HG02588 (cell line): ENCODE data around the gene CTTNBP2NL.
"Not testable (repeated sequence)": the region's sequence is repeated elsewhere in the genome, so short reads cannot be mapped to it uniquely, and the experiment has no call there.

ENCODE experiments used
- ATAC-seq: cut with Tn5 transposase; IDR thresholded peaks from one replicate; pipeline ENCODE4 v1.9.1; 2021; ENCODE audit warnings: mild to moderate bottlenecking, moderate library complexity; ENCODE audit not compliant: unreplicated experiment

The CTTNBP2NL gene

DNA sequence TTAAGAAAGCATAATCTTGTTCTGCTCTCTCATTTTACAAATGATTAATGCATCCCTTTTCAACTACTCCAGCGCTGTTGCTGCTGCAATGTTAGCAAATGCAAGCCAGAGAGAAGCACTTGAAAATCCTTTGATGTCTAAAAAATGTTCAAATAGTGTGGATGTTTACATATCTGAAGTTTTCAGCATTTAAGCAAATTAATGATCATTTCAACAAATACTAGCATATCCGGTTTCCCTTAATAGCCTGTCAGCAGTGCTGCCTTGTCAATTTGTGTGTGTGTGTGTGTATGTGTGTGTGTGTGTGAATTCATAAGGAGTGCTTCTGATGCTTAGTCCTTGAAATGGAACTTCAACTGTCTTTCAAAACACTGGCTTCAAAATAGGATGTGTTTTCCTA is 64.6 kb downstream of the CTTNBP2NL start:
- ATAC-seq, result no peak

DNA sequence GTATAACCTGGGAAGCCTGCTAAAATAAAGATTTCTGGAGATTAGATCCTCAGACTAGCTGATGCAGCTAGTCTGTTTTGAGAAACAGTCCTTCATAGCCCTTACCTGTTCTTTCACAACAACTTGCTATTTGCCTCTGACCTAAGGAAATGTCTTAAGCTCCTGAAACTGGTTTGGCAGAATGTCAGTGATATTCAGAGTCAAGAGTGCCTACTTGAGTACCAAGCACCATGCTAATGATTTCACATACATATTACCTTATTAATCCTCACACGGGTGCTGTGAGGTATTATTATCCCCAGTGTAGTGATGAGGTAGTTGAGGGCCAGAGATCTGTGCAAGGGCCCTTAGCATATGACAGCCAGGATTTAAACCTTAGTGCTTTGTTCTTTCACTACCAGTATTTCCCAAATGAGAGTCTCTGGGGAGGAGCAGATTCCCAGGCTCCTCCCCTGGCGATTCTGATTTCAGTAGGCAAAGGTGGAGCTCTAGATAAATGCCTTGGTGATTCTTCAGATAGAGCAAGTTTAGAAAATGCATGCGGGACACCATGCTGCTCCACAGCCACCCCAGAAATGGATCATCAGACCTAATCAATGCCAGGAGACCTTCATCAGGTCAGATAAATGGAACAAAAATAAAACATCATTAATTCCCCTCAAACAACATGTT is 65.3 kb downstream of the CTTNBP2NL start:
- ATAC-seq, result no peak

- no peak for ATAC-seq
These were observed 66.9 kb downstream of the CTTNBP2NL start for GRCh38 chr1:112462953-112463279.

- ATAC-seq, result no peak
These were observed 68.5 kb downstream of the CTTNBP2NL start for GRCh38 chr1:112464501-112464900.

DNA sequence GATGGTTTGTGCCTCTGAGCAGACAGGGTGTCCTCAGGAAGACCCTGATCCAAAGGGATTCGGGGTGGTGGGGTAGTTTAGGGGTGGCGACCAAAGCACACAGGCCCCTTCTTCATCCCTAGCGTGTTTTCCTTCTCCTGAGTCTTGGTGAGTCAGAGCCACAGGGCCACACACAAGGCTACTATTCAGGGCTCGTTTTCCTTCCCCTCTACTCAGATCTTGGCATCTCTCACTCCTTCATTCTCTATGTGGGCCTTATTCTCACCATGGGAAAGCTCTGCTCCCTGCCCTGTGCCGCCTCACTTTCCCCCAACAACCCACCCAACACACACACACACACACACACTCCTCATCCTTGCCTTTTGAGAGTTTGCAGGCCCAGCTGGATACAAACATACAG is 69.1 kb downstream of the CTTNBP2NL start:
- ATAC-seq, result no peak

- peak; percentile 89 for ATAC-seq
These were observed 70.2 kb downstream of the CTTNBP2NL start for GRCh38 chr1:112466078-112466660.

DNA sequence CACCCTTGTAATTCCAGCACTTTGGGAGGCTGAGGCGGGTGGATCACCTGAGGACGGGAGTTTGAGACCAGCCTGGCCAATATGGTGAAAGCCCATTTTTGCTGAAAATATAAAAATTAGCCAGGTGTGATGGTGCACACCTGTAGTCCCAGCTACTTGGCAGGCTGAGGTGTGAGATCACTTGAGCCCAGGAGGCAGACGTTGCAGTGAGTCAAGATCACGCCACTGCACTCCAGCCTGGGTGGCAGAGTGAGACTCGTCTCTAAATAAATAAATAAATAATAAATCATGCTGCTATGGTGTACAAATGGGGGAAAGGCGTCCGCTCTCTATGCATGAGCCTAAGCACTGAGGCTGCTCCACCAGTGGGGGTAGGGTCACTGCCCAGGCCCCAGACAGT is 74.3 kb downstream of the CTTNBP2NL start:
- ATAC-seq, result not testable (repeated sequence)

- ATAC-seq, result no peak
These were observed 75.0 kb downstream of the CTTNBP2NL start for GRCh38 chr1:112470966-112471365.

DNA sequence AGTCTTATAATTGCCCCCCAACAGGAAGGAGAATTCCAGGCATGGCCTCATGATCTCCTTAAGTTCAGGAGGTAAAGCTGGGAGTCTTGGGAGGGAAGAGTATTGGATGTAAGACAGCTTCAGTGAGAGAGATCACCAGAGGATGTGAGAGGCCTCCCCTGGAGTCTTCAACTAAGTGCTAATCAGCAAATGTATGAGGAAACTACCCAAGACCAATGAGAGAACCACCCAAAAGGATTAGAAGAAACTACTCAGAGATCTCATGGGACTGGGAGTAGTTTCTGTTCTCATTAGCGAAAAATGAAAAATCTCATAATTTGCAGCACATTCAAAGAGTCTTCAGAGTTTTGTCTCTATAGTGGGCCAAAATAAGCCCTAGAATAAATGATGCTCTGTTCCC is 76.1 kb downstream of the CTTNBP2NL start:
- no peak for ATAC-seq

DNA sequence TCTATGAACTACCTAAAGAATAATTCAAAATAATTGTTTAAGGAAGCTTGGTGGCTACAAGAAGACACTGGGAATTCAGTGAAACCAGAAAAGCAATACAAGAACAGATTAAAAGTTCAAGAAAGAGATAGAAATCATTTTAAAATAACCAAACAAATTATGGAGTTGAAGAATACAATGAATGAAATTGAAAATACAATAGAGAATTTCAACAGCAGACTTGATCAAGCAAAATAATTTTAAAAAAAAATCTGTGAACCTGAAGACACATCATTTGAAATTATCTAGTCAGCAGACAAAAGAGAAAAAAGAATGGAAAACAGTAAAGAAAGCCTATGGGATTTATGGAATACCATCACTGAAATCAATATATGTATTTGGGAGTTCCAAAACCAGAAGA is 81.5 kb downstream of the CTTNBP2NL start:
- no peak for ATAC-seq

- ATAC-seq, result no peak
These were observed 82.3 kb downstream of the CTTNBP2NL start for GRCh38 chr1:112478314-112478713.

DNA sequence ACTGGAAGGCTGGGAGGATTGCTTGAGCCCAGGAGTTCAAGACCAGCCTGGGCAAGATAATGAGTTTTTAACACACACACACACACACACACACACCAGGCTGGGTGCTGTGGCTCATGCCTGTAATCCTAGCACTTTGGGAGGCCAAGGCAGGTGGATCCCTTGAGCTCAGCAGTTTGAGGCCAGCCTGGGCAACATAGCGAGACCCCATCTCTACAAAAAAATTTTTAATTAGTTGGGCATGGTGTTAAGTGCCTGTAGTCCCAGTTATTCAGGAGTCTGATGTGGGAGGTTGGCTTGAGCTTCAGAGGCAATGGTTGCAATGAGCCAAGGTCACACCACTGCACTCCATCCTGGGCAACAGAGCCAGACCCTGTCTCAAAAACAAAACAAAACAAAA is 90.0 kb downstream of the CTTNBP2NL start:
- not testable (repeated sequence) for ATAC-seq

GRCh38 chr1:112487686-112488085 is 91.7 kb downstream of the CTTNBP2NL start:
- ATAC-seq, result not testable (repeated sequence)

GRCh38 chr1:112488141-112488540 is 92.1 kb downstream of the CTTNBP2NL start:
- no peak for ATAC-seq

DNA sequence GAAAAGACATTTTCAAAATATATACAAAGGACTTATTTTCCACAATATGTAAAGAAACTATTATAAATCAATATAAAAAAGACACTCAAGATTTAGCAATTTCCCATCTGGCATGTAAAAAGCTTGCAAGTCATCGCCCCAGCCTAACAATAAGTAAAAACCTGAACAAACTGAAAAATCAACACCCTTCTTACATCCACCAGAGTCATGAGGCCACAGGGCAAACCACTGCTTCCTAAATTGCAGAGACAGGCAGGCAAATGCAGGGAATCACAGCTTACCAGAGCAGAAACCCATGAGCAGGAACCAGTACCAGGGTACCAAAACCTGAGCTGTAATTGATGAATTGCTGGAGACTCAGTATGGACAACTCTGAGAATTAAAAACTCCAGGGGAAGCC is 96.1 kb downstream of the CTTNBP2NL start:
- ATAC-seq, result no peak

GRCh38 chr1:112493351-112493750 is 97.3 kb downstream of the CTTNBP2NL start:
- ATAC-seq, result no peak

GRCh38 chr1:112496290-112496689 is 100.3 kb downstream of the CTTNBP2NL start:
- ATAC-seq, result no peak

DNA sequence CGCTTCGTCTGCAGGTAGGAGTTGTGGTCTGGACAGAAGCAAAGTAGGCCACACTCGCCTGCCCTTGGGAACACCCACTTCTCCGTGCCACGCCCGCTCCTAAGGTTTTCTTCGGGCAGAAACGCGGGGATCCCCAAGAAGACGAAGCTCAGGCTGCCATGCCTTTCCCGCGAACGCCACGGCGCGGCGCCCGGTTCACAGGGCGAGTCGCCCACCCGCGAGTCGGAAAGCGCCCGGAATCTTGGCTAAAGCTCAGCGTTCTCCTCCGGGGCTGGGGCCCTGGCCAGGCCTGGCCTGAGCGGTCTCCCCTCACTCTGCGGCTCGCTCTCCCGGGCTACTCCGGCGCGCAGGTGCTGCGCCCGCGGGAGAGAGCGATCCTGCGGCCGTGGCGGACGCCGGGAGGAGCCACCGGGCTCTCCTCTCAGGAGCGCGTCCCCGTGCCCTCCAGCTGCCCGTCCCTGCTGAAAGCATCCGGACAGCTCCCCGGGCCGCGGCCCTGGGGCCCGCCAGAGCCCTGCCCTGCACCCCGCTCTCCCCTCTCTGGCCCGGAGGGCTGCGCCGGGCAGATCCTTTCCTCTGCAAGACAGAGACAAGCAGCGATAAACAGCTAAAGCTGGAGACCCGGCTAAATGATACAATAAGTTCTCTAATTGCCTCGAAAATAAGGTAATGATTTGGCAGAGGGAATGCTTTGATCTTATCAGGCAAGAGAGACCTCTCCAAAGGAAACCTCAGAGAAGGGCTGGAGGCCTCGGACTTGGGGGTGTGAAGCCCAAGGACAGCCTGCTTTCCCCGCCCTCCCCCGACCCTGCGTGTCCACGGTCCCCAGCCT is 106.0 kb downstream of the CTTNBP2NL start:
- no peak for ATAC-seq

- ATAC-seq, result no peak
These were observed 106.8 kb downstream of the CTTNBP2NL start for GRCh38 chr1:112502826-112503225.

DNA sequence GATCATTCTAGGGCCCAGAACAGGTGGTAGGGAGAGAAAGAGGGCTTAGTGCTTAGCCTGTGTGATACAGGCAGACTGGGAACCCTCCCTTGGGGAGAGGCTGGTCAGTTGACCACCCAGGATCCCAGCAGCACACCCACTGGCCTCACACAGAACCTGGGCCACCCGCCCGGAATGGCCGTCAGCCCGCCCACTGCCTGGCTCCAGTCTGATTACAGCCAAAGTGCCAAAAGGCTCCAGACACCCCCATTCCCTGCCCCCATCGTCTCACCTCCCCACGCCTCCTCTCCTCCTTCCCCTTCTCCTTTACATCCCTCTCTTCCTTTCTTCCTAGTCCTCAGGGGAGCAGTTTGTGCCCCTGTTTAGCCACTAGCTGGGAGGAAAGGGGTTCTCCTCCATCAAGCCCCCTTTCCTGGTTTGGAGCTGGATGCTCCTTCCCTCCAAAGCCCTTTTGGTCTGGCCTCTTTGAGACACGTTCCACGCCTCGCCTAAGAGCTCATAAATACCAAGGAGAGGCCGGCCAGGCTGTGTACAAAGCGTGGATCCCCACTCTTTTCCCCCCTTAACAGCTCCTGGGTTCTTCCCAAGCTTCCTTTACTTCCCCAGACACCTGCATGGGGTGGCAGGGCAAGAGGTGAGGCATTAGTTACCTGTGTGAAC is 108.1 kb downstream of the CTTNBP2NL start:
- no peak for ATAC-seq

DNA sequence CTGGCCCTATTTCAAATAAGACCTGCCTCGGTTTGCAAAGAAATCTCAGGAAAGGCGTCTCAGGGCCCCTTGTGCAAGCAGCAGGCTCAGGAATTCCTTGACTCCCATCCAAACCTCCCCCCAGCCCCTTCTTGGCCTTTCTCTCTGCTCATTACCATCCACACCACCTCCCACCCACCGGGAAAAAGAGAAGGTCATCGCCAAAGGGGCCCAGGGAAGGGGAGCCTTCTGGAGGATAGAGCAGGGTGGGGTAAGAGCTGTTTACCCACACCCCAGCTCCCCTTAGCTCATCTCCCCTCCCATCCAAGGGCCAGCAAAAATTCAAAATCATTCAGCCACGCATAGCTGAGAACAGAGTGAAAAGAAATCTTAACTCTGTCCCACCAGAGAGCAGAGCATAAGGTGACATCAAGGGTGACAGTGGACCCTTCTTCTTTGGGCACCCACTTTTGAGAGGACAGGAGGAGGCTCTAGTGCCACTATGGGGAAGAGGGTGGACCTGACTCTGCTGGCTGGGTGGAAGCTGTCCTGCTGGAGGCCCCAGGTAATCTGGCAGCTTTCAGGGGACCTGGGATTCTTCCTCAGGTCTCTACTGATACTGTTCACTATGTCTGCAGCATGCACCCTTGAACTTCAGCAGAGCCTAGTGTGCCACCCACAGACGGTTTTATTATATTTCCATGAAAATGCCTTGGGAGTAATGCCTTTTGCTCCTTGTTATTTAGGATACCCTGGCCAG is 108.8 kb downstream of the CTTNBP2NL start:
- ATAC-seq, result no peak
